Astrocyte of the cerebellum (primary cell): ENCODE data around the gene CDC42.
"Not testable (repeated sequence)": the region's sequence is repeated elsewhere in the genome, so short reads cannot be mapped to it uniquely, and the experiment has no call there.

ENCODE experiments used
- DNase-seq: peaks from one replicate; pipeline ENCODE4 v3.0.0-alpha.2; 2011; ENCODE audit warnings: low read depth
- H3K4me3 ChIP-seq: 2 replicates; pipeline ENCODE4 v1.5.1; 2011; ENCODE audit warnings: mild to moderate bottlenecking, low read depth, low read length, moderate library complexity
- in situ Hi-C: cut with HindIII; loops from 2 replicates; pipeline ENCODE4 v1.10.0; 2017; ENCODE audit warnings: low sequenced_read_pairs
- TF ChIP-seq, protein P1 (sequence below): IDR thresholded peaks from 2 replicates; pipeline ENCODE4 v1.5.1; 2012; ENCODE audit warnings: low read length, low read depth, moderate library complexity, mild to moderate bottlenecking; ENCODE audit errors: missing control alignments

Gene CDC42

DNA sequence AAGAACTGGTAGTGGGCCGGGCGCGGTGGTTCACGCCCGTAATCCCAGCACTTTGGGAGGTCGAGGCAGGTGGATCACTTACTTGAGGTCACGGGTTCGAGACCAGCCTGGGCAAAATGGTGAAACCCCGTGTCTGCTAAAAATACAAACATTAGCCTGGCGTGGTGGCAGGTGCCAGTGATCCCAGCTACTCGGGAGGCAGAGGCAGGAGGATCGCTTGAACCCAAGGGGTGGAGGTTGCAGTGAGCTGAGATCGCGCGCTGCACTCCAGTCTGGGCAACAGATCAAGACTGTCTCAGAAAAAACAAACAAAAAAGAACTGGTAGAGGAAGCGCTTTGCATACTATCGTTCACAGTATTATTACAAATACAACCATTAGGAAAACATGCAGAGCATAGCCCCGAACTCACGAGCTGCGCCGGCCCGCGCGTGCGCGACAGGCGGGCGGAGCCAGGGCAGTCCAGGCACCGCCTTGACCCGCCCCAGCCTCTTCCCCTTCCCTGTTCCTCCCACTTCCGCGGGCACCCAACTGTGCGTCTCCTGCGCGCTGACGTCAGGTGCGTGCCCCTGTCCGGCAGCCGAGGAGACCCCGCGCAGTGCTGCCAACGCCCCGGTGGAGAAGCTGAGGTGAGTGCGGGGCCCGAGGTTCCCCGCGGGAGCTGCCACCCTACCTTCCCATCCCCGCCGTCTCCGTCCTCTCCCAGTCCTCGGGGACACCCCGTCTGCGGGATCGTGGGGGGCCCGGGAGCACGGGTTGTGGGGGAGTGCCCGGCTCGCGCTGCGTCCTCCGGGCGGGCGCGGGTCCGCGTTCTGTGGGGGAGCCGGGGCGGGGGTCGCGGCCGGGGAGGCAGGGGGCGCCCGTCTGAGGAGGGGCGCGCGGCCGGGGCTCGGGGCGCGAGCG is at the start of gene CDC42:
TSS of gene CDC42 (plus strand) at position 595 of the 902 bp plus-strand sequence. CDS start 25,770 bp downstream, outside the sequence.
- DNase-seq, result peak; percentile 90
- peak within 1 kb of the TSS; percentile 82 for H3K4me3 ChIP-seq
- in situ Hi-C loops, result loop anchor here (5.0 kb wide), 1 partner anchor 60 kb away; no protein-coding TSS in a partner anchor
- TF ChIP-seq, protein P1, sequence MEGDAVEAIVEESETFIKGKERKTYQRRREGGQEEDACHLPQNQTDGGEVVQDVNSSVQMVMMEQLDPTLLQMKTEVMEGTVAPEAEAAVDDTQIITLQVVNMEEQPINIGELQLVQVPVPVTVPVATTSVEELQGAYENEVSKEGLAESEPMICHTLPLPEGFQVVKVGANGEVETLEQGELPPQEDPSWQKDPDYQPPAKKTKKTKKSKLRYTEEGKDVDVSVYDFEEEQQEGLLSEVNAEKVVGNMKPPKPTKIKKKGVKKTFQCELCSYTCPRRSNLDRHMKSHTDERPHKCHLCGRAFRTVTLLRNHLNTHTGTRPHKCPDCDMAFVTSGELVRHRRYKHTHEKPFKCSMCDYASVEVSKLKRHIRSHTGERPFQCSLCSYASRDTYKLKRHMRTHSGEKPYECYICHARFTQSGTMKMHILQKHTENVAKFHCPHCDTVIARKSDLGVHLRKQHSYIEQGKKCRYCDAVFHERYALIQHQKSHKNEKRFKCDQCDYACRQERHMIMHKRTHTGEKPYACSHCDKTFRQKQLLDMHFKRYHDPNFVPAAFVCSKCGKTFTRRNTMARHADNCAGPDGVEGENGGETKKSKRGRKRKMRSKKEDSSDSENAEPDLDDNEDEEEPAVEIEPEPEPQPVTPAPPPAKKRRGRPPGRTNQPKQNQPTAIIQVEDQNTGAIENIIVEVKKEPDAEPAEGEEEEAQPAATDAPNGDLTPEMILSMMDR, result no peak

DNA sequence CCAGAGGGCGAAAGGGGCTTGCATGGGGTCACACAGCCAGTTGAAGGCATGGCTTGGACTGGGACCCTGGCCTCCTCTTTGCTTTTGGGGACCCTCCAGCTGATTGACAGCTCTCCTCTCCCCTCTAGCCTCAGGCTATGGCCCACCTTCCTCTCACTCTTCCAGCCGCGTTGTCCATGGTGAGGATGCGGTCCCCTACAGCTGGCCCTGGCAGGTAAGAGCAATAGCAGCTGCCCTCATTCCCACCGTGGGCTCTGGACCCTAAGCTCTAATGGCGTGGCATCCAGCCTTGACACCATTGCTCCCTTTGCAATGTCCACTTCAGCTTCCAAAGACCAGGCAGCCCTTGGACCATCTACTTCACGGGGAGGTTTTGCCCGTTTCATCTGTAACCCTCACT is 49.6 kb upstream of the CDC42 start:
- H3K4me3 ChIP-seq, in situ Hi-C loops, DNase-seq: not testable (repeated sequence)

DNA sequence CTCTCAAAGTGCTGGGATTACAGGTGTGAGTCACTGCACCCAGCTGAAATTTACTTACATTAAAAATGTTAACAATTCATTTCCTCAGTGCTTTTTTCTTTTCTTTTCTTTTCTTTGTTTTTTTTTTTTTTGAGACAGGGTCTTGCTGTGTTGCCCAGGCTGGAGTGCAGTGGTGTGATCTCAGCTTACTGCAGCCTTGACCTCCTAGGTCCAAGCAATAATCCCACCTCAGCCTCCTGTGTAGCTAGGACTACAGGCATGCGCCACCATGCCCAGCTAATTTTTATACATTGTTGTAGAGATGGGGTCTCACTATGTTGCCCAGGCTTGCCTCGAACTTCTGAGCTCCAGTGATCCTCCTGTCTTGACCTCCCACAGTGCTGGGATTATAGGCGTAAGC is 48.5 kb upstream of the CDC42 start:
- in situ Hi-C loops, DNase-seq, H3K4me3 ChIP-seq: not testable (repeated sequence)

DNA sequence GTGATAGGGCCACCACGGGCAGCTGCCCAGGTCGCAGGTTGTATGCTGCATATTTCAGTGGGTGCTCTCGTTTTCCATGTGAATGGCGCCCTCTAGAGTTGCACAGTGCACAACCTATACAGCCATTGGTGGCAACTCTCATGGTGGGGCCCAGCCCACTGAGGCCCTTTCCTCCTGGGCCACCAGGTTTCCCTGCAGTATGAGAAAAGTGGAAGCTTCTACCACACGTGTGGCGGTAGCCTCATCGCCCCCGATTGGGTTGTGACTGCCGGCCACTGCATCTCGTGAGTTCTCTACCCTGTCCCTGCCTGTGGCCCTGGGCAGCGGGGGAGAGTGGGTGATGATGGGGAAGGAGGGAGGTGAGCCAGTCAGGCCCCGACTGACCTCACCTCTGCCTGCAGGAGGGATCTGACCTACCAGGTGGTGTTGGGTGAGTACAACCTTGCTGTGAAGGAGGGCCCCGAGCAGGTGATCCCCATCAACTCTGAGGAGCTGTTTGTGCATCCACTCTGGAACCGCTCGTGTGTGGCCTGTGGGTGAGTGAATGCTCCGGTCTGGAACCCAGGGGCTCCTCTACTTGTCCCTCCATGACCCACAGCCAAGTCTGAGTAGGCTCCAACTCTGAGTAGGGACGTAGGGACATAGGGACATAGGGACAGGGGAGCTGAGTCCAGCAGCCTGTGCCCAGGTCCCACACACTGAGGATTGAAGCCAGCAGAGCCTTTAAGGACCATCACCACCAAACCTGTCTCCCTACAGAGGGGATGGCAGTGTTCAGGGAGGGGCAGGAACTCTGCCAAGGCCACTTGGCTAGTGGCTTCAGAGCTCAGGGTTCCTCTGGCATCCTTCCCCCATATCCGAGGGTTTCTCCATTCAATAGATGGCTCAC is 47.0 kb upstream of the CDC42 start:
- DNase-seq, in situ Hi-C loops, H3K4me3 ChIP-seq: not testable (repeated sequence)
- TF ChIP-seq, protein P1, result peak; percentile 29

DNA sequence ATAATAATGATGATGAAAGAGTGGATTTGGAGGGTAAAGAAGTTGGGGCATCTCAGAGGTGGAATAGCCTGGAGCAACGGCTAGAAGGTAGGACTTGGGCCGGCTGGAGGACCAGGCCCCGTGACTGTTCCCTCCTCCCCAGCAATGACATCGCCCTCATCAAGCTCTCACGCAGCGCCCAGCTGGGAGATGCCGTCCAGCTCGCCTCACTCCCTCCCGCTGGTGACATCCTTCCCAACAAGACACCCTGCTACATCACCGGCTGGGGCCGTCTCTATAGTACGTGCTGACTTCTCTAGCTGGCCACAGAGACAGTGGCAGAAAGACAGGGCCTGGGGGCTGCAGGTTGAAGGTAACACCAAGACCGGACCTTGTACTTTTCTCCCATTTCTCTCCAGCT is 45.8 kb upstream of the CDC42 start:
- DNase-seq, H3K4me3 ChIP-seq, in situ Hi-C loops: not testable (repeated sequence)

DNA sequence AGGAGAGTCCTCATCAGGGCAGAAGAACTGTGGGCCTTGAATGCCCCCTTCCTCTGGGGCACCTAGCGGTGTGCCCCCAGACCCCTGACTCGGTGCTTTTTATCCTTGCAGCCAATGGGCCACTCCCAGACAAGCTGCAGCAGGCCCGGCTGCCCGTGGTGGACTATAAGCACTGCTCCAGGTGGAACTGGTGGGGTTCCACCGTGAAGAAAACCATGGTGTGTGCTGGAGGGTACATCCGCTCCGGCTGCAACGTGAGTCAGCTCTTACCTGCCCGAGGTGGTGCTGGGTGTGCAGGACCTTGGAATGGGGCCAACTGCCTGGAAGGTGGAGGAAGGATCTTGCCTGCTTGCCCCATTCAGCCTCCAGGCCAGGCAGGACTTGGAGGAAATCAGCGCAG is 45.2 kb upstream of the CDC42 start:
- in situ Hi-C loops, result not testable (repeated sequence)

DNA sequence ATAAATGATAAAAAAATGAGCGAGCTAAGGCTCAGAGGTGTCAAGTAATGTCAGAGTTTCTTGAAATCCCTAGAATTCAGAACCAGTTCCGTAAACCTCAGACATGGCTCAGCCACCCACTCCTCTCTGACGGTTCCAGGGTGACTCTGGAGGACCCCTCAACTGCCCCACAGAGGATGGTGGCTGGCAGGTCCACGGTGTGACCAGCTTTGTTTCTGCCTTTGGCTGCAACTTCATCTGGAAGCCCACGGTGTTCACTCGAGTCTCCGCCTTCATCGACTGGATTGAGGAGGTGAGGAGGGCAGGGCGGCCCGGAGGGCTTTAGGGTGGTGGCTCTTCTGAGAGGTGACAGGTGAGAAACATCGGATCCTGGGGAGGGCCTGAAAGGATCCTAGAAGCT is 42.9 kb upstream of the CDC42 start:
- DNase-seq, H3K4me3 ChIP-seq, in situ Hi-C loops: not testable (repeated sequence)

More for the DNA sequence above, 45.2 kb upstream of the CDC42 start:
- not testable (repeated sequence) for DNase-seq, H3K4me3 ChIP-seq

DNA sequence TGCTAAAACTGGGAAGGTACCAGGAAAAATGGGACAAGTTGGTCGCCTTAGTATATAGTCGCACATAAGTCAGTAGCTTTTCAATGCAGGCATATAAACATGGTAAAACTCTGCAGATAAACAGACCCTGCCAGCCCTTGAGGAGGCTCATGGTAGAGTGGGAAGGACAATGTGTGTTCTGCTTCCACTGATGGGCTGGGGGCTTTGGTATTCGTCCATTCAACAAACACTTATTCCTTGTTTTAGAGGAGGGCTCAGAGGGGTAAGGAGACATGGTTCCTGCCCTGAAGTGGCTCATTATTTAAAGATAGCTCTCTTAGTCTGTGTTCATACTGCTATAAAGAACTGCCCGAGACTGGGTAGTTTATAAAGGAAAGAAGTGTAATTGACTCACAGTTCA is 39.8 kb upstream of the CDC42 start:
- in situ Hi-C loops, DNase-seq, H3K4me3 ChIP-seq: not testable (repeated sequence)

DNA sequence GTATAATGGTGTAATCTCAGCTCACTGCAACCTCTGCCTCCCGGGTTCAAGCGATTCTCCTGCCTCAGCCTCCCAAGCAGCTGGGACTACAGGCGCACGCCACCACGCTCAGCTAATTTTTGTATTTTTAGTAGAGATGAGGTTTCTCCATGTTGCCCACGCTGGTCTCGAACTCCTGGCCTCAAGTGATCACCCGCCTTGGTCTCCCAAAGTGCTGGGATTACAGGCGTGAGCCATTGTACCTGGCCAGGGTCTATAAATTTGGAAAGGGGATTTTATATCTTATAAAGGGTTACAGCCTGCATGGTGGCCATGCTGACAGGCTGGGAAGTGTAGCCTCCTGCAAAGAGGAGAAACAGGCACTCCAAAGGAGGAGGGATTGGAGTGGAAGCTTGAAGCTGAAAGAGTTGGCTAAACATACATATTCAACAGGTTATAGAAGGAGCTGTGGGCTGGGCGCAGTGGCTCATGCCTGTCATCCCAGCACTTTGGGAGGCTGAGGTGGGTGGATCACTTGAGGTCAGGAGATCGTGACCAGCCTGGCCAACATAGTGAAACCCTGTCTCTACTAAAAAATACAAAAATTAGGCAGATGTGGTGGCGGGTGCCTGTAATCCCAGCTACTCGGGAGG is 37.8 kb upstream of the CDC42 start:
- DNase-seq, in situ Hi-C loops, H3K4me3 ChIP-seq: not testable (repeated sequence)
